Measurements from ENCODE around the gene NME4.
"Not testable (repeated sequence)": the region's sequence is repeated elsewhere in the genome, so short reads cannot be mapped to it uniquely, and the experiment has no call there.

Gene NME4

GRCh38 chr16:378113-378820 is 18.7 kb upstream of the NME4 start:
- not testable (repeated sequence) for DNase-seq

GRCh38 chr16:378821-379182 is 18.2 kb upstream of the NME4 start:
- no peak for DNase-seq

- DNase-seq: no peak
These were observed 17.6 kb upstream of the NME4 start for GRCh38 chr16:379183-379960.

GRCh38 chr16:379961-380761 is 16.8 kb upstream of the NME4 start:
- DNase-seq: no peak

GRCh38 chr16:380762-381011 is 16.3 kb upstream of the NME4 start:
- DNase-seq: no peak

GRCh38 chr16:381012-381788 is 15.8 kb upstream of the NME4 start:
- DNase-seq: no peak

GRCh38 chr16:381789-382717 is 14.9 kb upstream of the NME4 start, which contains the start of gene PGAP6:
PGAP6 (minus strand) TSS chr16:381978; CDS start chr16:381821, 157 bp downstream.
- peak; percentile 59 for DNase-seq

GRCh38 chr16:383326-384051 is 13.5 kb upstream of the NME4 start:
- no peak for DNase-seq

- DNase-seq: peak; percentile 51
These were observed 10.3 kb upstream of the NME4 start for GRCh38 chr16:386641-387156.

GRCh38 chr16:387761-388666 is 9.0 kb upstream of the NME4 start:
- peak; percentile 85 for DNase-seq

- no peak for DNase-seq
These were observed 7.6 kb upstream of the NME4 start for GRCh38 chr16:389352-389751.

GRCh38 chr16:391885-392335 is 5.1 kb upstream of the NME4 start:
- peak; percentile 85 for DNase-seq

- DNase-seq: peak; percentile 59
These were observed 4.5 kb upstream of the NME4 start for GRCh38 chr16:392450-393030.

GRCh38 chr16:396199-396598 is 800 bp upstream of the NME4 start:
- peak; percentile 57 for DNase-seq

GRCh38 chr16:396605-397004 is 394 bp upstream of the NME4 start:
- peak; percentile 90 for DNase-seq

- peak; percentile 77 for DNase-seq
These were observed 835 bp downstream of the NME4 start for GRCh38 chr16:397736-398332.

- DNase-seq: peak; percentile 64
These were observed 1.8 kb downstream of the NME4 start for GRCh38 chr16:398561-399339.

Measured in hematopoietic multipotent progenitor cell treated with erythropoietin and hydrocortisone succinate and interleukin-3 and kit ligand, for 8 days (in vitro differentiated cells).